SK-N-SH (cell line): ENCODE measurements around the gene CNTN2. TPM values are rescaled to one million over a fixed set of nuclear protein-coding genes. Genes with fewer than 3 reads are reported as not detected.

Source experiments
- CTCF ChIA-PET: fragments of 300-600, 350-600 bp; formaldehyde crosslinking; extraction: SDS; loops from one replicate; lab custom pipeline; 2021; lab: Yijun Ruan, JAX
- POLR2A ChIA-PET: fragments of 350-600 bp; sonication (Branson Sonifier 250); formaldehyde crosslinking; extraction: SDS; loops from one replicate; lab custom pipeline; 2020; ENCODE audit warnings: antibody characterized with exemption, inconsistent platforms; lab: Yijun Ruan, JAX
- DNase-seq: peaks from one replicate; pipeline ENCODE4 v3.0.0; 2012
- H2AFZ ChIP-seq: fragments of 200-600 bp; sonication (generic); 2 replicates; pipeline ENCODE4 v1.8.1; 2016; ENCODE audit warnings: antibody characterized with exemption, mild to moderate bottlenecking, low read depth
- H3F3A ChIP-seq: fragments of 200-600 bp; sonication (generic); replicated peaks from 2 replicates; pipeline ENCODE3; 2016; ENCODE audit warnings: antibody characterized with exemption, mild to moderate bottlenecking; ENCODE audit not compliant: insufficient read depth
- H3K27ac ChIP-seq, 2 experiments: fragments of 200-500 bp in 1 of 2; fragments of 200-600 bp in 1 of 2; sonication (Bioruptor generic) in 1 of 2; sonication (generic), shearing (Covaris generic) in 1 of 2; 2 replicates each; pipeline versions ENCODE4 v1.5.1 to v1.6.1; 2014 to 2016; ENCODE audit warnings: low read depth in 2 of 2, inconsistent platforms in 1 of 2, low read length in 1 of 2, mild to moderate bottlenecking in 1 of 2, mixed read lengths in 1 of 2
- H3K27me3 ChIP-seq: fragments of 200-600 bp; sonication (generic), shearing (Covaris generic); 2 replicates; pipeline ENCODE4 v1.6.1; 2016; ENCODE audit warnings: mixed run types; ENCODE audit not compliant: insufficient read depth
- H3K36me3 ChIP-seq, 2 experiments: fragments of 200-500 bp in 1 of 2; fragments of 200-600 bp in 1 of 2; sonication (Bioruptor generic) in 1 of 2; sonication (generic) in 1 of 2; replicated peaks in 1 of 2; 2 replicates each; pipeline versions ENCODE3 to v1.5.1; 2014 to 2016; ENCODE audit warnings: low read length in 1 of 2, mild to moderate bottlenecking in 1 of 2; ENCODE audit not compliant: insufficient read depth in 2 of 2, control insufficient read depth in 1 of 2
- H3K4me1 ChIP-seq, 2 experiments: fragments of 200-500 bp in 1 of 2; fragments of 200-600 bp in 1 of 2; sonication (Bioruptor generic) in 1 of 2; sonication (generic), shearing (Covaris generic) in 1 of 2; 2 replicates each; pipeline versions ENCODE4 v1.5.1 to v1.6.1; 2014 to 2016; ENCODE audit warnings: low read depth in 1 of 2, low read length in 1 of 2, mixed run types in 1 of 2; ENCODE audit not compliant: insufficient read depth in 2 of 2, control insufficient read depth in 1 of 2
- H3K4me2 ChIP-seq: fragments of 200-600 bp; sonication (generic), shearing (Covaris generic); 2 replicates; pipeline ENCODE4 v1.6.1; 2017; ENCODE audit warnings: mixed run types
- H3K4me3 ChIP-seq, 2 experiments: fragments of 200-500 bp in 1 of 2; fragments of 200-600 bp in 1 of 2; sonication (Bioruptor generic) in 1 of 2; sonication (generic), shearing (Covaris generic) in 1 of 2; 2 replicates each; pipeline versions ENCODE4 v1.5.1 to v1.8.1; 2014 to 2016; ENCODE audit warnings: low read depth in 2 of 2, inconsistent platforms in 1 of 2, low read length in 1 of 2, mild to moderate bottlenecking in 1 of 2, mixed read lengths in 1 of 2, moderate library complexity in 1 of 2
- H3K79me2 ChIP-seq: fragments of 200-600 bp; sonication (generic); 2 replicates; pipeline ENCODE4 v1.8.1; 2017; ENCODE audit warnings: mild to moderate bottlenecking; ENCODE audit not compliant: insufficient read depth
- H3K9ac ChIP-seq: fragments of 200-600 bp; sonication (generic); 2 replicates; pipeline ENCODE4 v1.6.1; 2017; ENCODE audit warnings: mixed run types
- H3K9me2 ChIP-seq: fragments of 200-600 bp; sonication (generic); 2 replicates; pipeline ENCODE4 v1.6.1; 2017; ENCODE audit warnings: mixed run types
- H3K9me3 ChIP-seq: fragments of 200-600 bp; sonication (generic); 2 replicates; pipeline ENCODE4 v1.6.1; 2017; ENCODE audit warnings: mixed run types, mild to moderate bottlenecking, moderate library complexity
- H4K20me1 ChIP-seq: fragments of 200-600 bp; sonication (generic); 2 replicates; pipeline ENCODE4 v1.6.1; 2017; ENCODE audit warnings: mild to moderate bottlenecking, mixed run types; ENCODE audit not compliant: insufficient read depth
- CHD2 ChIP-seq: fragments of 150-350 bp; IDR thresholded peaks from 2 replicates; pipeline ENCODE4 v1.6.1; 2018; ENCODE audit warnings: low read length; ENCODE audit not compliant: partially characterized antibody
- ELF1 ChIP-seq: IDR thresholded peaks from 2 replicates; pipeline ENCODE4 v1.4.0; 2012
- EP300 ChIP-seq, 2 experiments: IDR thresholded peaks; 2 replicates each; pipeline versions ENCODE4 v1.4.0 to v1.6.1; 2012; ENCODE audit warnings: borderline replicate concordance in 1 of 2, low read depth in 1 of 2, low read length in 1 of 2
- JUND ChIP-seq: IDR thresholded peaks from 2 replicates; pipeline ENCODE4 v1.4.0; 2012
- MXI1 ChIP-seq: IDR thresholded peaks from 2 replicates; pipeline ENCODE4 v1.6.1; 2012; ENCODE audit warnings: mild to moderate bottlenecking, low read depth, low read length, improper control_type of control experiment
- NFIC ChIP-seq: IDR thresholded peaks from 2 replicates; pipeline ENCODE4 v1.4.0; 2012; ENCODE audit warnings: borderline replicate concordance
- RFX5 ChIP-seq: IDR thresholded peaks from 2 replicates; pipeline ENCODE4 v1.6.1; 2012; ENCODE audit warnings: mild to moderate bottlenecking, improper control_type of control experiment, low read length
- RXRA ChIP-seq: IDR thresholded peaks from 2 replicates; pipeline ENCODE4 v1.4.0; 2012; ENCODE audit warnings: low read depth, mild to moderate bottlenecking, borderline replicate concordance
- SIN3A ChIP-seq: IDR thresholded peaks from 2 replicates; pipeline ENCODE4 v1.6.1; 2012; ENCODE audit warnings: low read depth, mild to moderate bottlenecking, low read length, moderate library complexity, borderline replicate concordance
- YY1 ChIP-seq: IDR thresholded peaks from 2 replicates; pipeline ENCODE4 v1.4.0; 2012; ENCODE audit warnings: low read depth, mild to moderate bottlenecking
- ZBTB33 ChIP-seq: IDR thresholded peaks from 2 replicates; pipeline ENCODE4 v1.4.0; 2012; ENCODE audit warnings: low read depth, borderline replicate concordance
- WGBS: methylation state at CpG from one replicate; pipeline ENCODE4 v1.1.6; 2017; ENCODE audit warnings: low lambda C conversion rate; 5-methylcytosine and 5-hydroxymethylcytosine counted together
- polyA plus RNA-seq, 3 experiments: library from polyadenylated mRNA; depleted of rRNA; stranded (reverse); fragments of >200 nt; gene quantifications; 2 replicates each; pipeline ENCODE4 v1.2.3, GENCODE V29; 2012
- TF ChIP-seq, protein P1 (sequence below): fragments of 200-600 bp; sonication (generic); IDR thresholded peaks from 2 replicates; pipeline ENCODE4 v1.6.1; 2017; ENCODE audit warnings: antibody characterized with exemption, mild to moderate bottlenecking, moderate library complexity
- TF ChIP-seq, protein P2 (sequence below): IDR thresholded peaks from 2 replicates; pipeline ENCODE4 v1.4.0; 2012; ENCODE audit warnings: low read depth
- TF ChIP-seq, protein P3 (sequence below): fragments of 150-350 bp; IDR thresholded peaks from 2 replicates; pipeline ENCODE4 v1.6.1; 2016; ENCODE audit warnings: mild to moderate bottlenecking, low read depth, low read length
- TF ChIP-seq, protein P4 (sequence below): IDR thresholded peaks from 2 replicates; pipeline ENCODE4 v1.4.0; 2012; ENCODE audit warnings: low read depth, borderline replicate concordance
- TF ChIP-seq, protein P5 (sequence below): IDR thresholded peaks from 2 replicates; pipeline ENCODE4 v1.6.1; 2012; ENCODE audit warnings: mild to moderate bottlenecking, low read depth, low read length, moderate library complexity

Gene CNTN2
- polyA plus RNA-seq, 1 of the 3 experiments (the other 2 are of a cell fraction), result 0.02 TPM

DNA sequence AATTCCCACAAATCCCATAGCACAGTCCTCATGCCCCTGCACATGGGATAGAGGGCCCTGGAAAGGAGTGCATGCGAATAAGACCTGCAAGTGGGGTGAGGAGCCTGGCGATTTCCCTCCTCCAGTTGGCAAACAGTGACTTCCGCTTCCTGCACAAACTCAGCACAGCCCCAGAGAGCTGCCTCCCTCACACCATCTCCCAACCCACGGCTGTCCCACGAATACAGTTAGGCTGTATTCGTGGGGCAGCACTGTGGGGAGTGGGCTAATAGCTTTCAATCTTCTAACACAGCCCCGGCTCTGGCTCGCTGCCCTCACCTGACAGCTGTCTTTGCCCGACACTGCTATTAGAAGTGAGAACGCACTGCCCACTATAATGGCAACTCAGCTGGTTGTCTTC is 28.2 kb upstream of the CNTN2 start:
- Histone ChIP-seq H3K36me3 (no peaks in the 10 kb centered on the region), H3F3A (no peaks in the 10 kb centered on the region), H3K9me2 (no peaks in the 10 kb centered on the region), H3K4me1 (peaks cover 0 to 17% of the 10 kb centered on the region in 2 experiments; a peak in 3 of 4 replicates), H3K4me2 (no peak overlapping the region)
- 75% methylated on average over 6 of the region's 10 CpGs for WGBS
- no peak for DNase-seq
- TF ChIP-seq, protein P1, sequence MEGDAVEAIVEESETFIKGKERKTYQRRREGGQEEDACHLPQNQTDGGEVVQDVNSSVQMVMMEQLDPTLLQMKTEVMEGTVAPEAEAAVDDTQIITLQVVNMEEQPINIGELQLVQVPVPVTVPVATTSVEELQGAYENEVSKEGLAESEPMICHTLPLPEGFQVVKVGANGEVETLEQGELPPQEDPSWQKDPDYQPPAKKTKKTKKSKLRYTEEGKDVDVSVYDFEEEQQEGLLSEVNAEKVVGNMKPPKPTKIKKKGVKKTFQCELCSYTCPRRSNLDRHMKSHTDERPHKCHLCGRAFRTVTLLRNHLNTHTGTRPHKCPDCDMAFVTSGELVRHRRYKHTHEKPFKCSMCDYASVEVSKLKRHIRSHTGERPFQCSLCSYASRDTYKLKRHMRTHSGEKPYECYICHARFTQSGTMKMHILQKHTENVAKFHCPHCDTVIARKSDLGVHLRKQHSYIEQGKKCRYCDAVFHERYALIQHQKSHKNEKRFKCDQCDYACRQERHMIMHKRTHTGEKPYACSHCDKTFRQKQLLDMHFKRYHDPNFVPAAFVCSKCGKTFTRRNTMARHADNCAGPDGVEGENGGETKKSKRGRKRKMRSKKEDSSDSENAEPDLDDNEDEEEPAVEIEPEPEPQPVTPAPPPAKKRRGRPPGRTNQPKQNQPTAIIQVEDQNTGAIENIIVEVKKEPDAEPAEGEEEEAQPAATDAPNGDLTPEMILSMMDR, result no peak
- TF ChIP-seq RFX5 (no peak), MXI1 (no peak)
- TF ChIP-seq, protein P2, sequence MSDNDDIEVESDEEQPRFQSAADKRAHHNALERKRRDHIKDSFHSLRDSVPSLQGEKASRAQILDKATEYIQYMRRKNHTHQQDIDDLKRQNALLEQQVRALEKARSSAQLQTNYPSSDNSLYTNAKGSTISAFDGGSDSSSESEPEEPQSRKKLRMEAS, result no peak
- TF ChIP-seq, all 33 proteins: peak for 0
- H3K27me3 ChIP-seq, result no peaks in the 10 kb centered on the region
- H3K79me2 ChIP-seq, result no peaks in the 10 kb centered on the region
- no peaks in the 10 kb centered on the region for H3K9me3 ChIP-seq
- ChIA-PET POLR2A (no interaction called here), CTCF (interaction anchor here (0.7 to 6.1 kb wide), 5 partner anchors 26 to 208 kb away, joined by 3 to 49 read pairs (median 5); no protein-coding TSS in a partner anchor)
- H3K4me3 ChIP-seq, result no peak overlapping the region
- no peak overlapping the region for H2AFZ ChIP-seq
- H4K20me1 ChIP-seq, result no peaks in the 10 kb centered on the region
- H3K27ac ChIP-seq, result no peak overlapping the region
- H3K9ac ChIP-seq, result no peak overlapping the region

DNA sequence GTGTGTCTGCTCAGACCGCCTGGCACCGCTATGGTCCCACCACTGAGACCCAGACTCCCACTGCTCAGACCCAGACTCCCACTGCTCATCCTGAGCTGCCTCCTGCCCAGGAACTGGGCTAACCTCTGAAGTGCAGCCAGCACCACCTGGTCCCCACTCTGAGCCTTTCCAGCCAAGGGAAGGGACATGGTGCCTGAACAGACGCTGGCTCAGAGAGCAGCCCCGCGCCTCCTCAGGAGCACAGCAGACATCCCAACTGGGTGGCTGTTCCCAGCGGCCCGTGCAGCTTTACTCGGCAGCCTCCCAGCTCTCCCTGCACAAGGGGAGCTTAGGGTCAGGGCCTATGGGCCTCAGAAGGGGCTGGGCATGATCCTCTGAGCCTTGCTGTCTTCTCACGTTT is 27.8 kb upstream of the CNTN2 start:
- 73% methylated on average over 6 of the region's 9 CpGs for WGBS
- Histone ChIP-seq H3K4me2 (no peak overlapping the region), H3K79me2 (no peaks in the 10 kb centered on the region), H3K4me3 (no peak overlapping the region), H3K36me3 (no peaks in the 10 kb centered on the region), H3K9me2 (no peaks in the 10 kb centered on the region), H3F3A (no peaks in the 10 kb centered on the region), H3K4me1 (peaks cover 0 to 17% of the 10 kb centered on the region in 2 experiments; a peak in 3 of 4 replicates), H3K27ac (no peak overlapping the region), H2AFZ (no peak overlapping the region), H3K9me3 (no peaks in the 10 kb centered on the region), H3K27me3 (no peaks in the 10 kb centered on the region), H3K9ac (no peak overlapping the region), H4K20me1 (no peaks in the 10 kb centered on the region)
- DNase-seq, result no peak
- TF ChIP-seq NFIC, result no peak
- no peak for TF ChIP-seq ELF1
- no peak for TF ChIP-seq CHD2
- TF ChIP-seq, protein P3, sequence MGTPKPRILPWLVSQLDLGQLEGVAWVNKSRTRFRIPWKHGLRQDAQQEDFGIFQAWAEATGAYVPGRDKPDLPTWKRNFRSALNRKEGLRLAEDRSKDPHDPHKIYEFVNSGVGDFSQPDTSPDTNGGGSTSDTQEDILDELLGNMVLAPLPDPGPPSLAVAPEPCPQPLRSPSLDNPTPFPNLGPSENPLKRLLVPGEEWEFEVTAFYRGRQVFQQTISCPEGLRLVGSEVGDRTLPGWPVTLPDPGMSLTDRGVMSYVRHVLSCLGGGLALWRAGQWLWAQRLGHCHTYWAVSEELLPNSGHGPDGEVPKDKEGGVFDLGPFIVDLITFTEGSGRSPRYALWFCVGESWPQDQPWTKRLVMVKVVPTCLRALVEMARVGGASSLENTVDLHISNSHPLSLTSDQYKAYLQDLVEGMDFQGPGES, result no peak
- TF ChIP-seq JUND, result no peak
- TF ChIP-seq EP300 (IDR thresholded peaks at IDR 0.05; ENCODE audit: borderline replicate concordance in 1 of 2, low read depth in 1 of 2, low read length in 1 of 2), result no peak
- no peak for TF ChIP-seq SIN3A
- TF ChIP-seq, protein P4, sequence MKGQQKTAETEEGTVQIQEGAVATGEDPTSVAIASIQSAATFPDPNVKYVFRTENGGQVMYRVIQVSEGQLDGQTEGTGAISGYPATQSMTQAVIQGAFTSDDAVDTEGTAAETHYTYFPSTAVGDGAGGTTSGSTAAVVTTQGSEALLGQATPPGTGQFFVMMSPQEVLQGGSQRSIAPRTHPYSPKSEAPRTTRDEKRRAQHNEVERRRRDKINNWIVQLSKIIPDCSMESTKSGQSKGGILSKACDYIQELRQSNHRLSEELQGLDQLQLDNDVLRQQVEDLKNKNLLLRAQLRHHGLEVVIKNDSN, result no peak
- TF ChIP-seq RXRA, result no peak
- TF ChIP-seq, protein P5, sequence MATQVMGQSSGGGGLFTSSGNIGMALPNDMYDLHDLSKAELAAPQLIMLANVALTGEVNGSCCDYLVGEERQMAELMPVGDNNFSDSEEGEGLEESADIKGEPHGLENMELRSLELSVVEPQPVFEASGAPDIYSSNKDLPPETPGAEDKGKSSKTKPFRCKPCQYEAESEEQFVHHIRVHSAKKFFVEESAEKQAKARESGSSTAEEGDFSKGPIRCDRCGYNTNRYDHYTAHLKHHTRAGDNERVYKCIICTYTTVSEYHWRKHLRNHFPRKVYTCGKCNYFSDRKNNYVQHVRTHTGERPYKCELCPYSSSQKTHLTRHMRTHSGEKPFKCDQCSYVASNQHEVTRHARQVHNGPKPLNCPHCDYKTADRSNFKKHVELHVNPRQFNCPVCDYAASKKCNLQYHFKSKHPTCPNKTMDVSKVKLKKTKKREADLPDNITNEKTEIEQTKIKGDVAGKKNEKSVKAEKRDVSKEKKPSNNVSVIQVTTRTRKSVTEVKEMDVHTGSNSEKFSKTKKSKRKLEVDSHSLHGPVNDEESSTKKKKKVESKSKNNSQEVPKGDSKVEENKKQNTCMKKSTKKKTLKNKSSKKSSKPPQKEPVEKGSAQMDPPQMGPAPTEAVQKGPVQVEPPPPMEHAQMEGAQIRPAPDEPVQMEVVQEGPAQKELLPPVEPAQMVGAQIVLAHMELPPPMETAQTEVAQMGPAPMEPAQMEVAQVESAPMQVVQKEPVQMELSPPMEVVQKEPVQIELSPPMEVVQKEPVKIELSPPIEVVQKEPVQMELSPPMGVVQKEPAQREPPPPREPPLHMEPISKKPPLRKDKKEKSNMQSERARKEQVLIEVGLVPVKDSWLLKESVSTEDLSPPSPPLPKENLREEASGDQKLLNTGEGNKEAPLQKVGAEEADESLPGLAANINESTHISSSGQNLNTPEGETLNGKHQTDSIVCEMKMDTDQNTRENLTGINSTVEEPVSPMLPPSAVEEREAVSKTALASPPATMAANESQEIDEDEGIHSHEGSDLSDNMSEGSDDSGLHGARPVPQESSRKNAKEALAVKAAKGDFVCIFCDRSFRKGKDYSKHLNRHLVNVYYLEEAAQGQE, result no peak
- TF ChIP-seq MXI1, result no peak
- no peak for TF ChIP-seq YY1
- no peak for TF ChIP-seq ZBTB33
- CTCF ChIA-PET, result interaction anchor here (0.7 to 6.1 kb wide), 4 partner anchors 26 to 208 kb away, joined by 3 to 49 read pairs (median 8); no protein-coding TSS in a partner anchor
- POLR2A ChIA-PET, result no interaction called here
